Lower leg skin (tissue), 3 donors: Measurements from ENCODE around the gene DPP6.

Experiments
- CTCF ChIP-seq, 3 donors: fragments of 450-650 bp; IDR thresholded peaks; one replicate each; pipeline ENCODE4 v1.5.1; 2016; ENCODE audit warnings: antibody characterized with exemption in 3 of 3, mild to moderate bottlenecking in 3 of 3, moderate library complexity in 2 of 3
- POLR2A ChIP-seq, 2 donors: fragments of 450-650 bp; IDR thresholded peaks; one replicate each; pipeline ENCODE4 v1.6.1; 2016 to 2017; ENCODE audit warnings: antibody characterized with exemption in 2 of 2, mild to moderate bottlenecking in 1 of 2, moderate library complexity in 1 of 2

GRCh38 chr7:154450451-154450850, 398.3 kb downstream of the DPP6 start:
- no peak for TF ChIP-seq CTCF (IDR thresholded peaks at IDR 0.05)
- TF ChIP-seq POLR2A (IDR thresholded peaks at IDR 0.05): no peak
